GM12891 (cell line): Measurements from ENCODE around the gene WDR48.

Experiments
- PAX5 ChIP-seq: IDR thresholded peaks from 2 replicates; pipeline ENCODE4 v1.6.1; 2011; ENCODE audit warnings: low read length, moderate library complexity, mild to moderate bottlenecking; ENCODE audit not compliant: insufficient read depth, severe bottlenecking
- POLR2A ChIP-seq: IDR thresholded peaks from 2 replicates; pipeline ENCODE4 v1.6.1; 2011; ENCODE audit warnings: low read depth, low read length, control low read depth
- POLR2AphosphoS5 ChIP-seq: IDR thresholded peaks from 2 replicates; pipeline ENCODE4 v1.6.1; 2011; ENCODE audit warnings: low read depth, low read length, control low read depth
- SPI1 ChIP-seq: IDR thresholded peaks from 2 replicates; pipeline ENCODE4 v1.6.1; 2011; ENCODE audit warnings: low read depth, low read length, control low read depth
- TAF1 ChIP-seq: IDR thresholded peaks from 2 replicates; pipeline ENCODE4 v1.6.1; 2011; ENCODE audit warnings: low read depth, low read length, control low read depth

DNA sequence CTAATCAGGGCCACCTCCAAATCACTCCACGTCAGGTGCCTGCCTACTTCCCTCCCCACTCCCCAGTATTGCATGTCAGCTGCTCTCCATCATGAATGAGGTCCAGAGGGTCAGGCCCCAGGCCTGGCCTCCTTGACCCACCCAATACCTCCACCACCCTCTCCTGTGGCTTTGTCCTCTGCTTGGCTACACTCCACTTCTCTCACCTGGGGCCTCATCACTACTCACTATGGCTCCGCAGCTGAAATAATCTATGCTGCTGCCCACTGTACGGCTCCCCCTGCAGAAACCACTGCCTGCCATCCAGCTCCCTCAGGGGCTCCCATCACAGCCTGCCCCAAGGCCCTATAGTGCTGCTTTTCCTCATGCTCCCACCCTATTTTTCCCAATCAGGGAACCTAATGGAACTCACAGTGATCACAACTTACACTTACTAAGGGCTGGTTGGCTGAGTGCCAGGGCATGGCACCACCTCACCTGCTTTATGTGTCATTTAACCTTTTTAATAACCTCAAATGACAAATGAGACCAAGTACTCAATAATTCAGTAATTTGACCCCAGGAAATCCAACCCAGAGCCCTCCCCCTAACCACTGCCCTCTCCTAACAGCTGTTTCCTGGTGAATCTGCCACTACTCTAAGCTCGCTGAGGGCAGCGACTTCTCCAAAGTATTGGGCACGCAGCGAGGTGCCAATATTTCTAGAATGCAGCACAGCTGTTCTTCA, 53.3 kb downstream of the WDR48 start:
- no peak for TF ChIP-seq POLR2AphosphoS5
- TF ChIP-seq TAF1 = no peak
- no peak for TF ChIP-seq PAX5
- TF ChIP-seq POLR2A = no peak
- TF ChIP-seq SPI1 = no peak
